ENCODE data around the gene TRIM47.

DNA sequence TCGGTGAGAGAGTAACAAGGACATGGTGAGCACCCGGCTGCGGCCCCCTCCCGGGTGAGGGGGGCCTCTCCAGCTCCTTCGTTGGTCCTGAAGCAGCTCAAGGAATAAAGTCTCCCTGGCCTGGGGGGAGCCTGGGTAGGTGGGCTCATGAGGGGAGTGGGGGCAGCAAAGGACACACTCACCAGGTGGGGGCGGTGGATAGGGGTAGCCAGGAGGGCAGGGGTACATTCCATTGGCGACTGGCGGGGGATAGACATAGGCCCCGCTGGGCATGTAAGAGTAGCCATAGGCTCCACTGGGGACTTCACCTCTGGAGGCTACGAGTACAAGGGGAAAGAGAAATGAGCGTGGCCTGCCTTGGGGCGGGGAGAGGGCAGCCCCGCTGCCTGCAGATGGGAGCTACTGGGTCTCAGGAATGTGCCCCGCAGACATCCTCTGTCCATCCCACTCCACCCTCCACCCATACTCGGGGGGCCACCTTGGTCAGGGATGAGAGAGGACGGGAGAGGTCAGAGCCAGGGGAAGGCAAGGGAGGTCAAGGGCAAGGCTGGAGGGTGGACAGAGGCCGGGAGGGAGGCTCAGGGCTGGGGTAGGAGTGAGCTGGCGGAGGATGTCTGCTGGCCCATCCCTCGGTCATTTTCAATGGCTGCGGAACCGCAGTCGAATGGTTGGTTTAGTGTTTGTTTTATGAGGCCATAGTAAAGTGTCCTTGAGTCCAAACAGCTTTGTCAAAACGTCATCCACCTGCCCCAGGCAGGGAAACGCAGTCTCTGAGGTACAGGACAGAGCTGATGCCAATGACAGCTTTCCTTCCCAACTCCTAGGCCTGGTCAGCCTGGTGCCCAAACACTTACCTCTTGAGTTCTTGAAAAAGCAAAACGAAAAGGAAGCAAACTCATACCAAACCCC is 30.5 kb downstream of the TRIM47 start:
- no peak for TF ChIP-seq EP300 (IDR thresholded peaks at IDR 0.05)
- TF ChIP-seq POLR2A (IDR thresholded peaks at IDR 0.05; ENCODE audit: low read depth): no peak
- TF ChIP-seq, protein P1, sequence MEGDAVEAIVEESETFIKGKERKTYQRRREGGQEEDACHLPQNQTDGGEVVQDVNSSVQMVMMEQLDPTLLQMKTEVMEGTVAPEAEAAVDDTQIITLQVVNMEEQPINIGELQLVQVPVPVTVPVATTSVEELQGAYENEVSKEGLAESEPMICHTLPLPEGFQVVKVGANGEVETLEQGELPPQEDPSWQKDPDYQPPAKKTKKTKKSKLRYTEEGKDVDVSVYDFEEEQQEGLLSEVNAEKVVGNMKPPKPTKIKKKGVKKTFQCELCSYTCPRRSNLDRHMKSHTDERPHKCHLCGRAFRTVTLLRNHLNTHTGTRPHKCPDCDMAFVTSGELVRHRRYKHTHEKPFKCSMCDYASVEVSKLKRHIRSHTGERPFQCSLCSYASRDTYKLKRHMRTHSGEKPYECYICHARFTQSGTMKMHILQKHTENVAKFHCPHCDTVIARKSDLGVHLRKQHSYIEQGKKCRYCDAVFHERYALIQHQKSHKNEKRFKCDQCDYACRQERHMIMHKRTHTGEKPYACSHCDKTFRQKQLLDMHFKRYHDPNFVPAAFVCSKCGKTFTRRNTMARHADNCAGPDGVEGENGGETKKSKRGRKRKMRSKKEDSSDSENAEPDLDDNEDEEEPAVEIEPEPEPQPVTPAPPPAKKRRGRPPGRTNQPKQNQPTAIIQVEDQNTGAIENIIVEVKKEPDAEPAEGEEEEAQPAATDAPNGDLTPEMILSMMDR (IDR thresholded peaks at IDR 0.05): no peak

Data from esophagus muscularis mucosa (tissue), 4 donors.